Measurements from ENCODE around the gene DENND2D.
A peak's percentile ranks its signal among the peaks of the same experiment; 100 is the strongest.

Gene DENND2D

DNA sequence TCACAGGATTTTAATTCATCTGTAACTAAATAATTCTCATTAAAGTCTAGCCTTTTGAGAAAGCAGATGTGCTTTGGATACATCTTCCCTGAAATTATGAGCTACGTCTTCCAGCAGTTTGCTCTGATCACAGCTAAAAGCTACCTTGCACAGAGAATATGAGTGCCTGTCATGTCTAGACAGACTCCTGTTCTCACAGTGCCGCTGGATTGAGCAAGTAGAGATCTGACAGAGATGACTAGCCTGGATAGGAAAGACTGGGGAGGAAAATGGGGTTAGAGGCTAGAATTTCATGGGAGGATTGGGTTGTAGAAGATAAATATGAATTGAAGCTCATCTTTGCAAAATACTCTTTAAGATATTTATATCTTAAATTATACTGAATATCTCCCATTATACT is 36.3 kb downstream of the DENND2D start:
- DNase-seq: no peak

DNA sequence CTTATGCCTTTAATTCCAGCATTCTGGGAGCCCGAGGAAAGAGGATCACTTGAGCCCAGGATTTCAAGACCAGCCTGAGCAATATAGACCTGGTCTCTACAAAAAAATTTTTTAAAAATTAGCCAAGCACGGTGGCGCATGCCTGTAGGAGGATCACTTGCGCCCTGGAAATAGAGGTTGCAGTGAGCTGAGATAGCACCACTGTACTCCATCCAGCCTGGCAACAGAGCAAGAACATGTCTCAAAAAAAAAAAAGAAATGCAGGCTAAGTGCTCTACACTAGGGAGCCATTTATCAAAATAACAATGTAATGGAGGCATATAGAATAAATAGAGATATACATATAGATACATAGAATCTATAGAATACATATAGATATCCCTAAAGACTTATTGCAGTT is 37.1 kb downstream of the DENND2D start:
- no peak for DNase-seq

GRCh38 chr1:111162488-111162880 is 38.0 kb downstream of the DENND2D start:
- DNase-seq: no peak

- DNase-seq: no peak
These were observed 38.5 kb downstream of the DENND2D start for GRCh38 chr1:111161843-111162487.

DNA sequence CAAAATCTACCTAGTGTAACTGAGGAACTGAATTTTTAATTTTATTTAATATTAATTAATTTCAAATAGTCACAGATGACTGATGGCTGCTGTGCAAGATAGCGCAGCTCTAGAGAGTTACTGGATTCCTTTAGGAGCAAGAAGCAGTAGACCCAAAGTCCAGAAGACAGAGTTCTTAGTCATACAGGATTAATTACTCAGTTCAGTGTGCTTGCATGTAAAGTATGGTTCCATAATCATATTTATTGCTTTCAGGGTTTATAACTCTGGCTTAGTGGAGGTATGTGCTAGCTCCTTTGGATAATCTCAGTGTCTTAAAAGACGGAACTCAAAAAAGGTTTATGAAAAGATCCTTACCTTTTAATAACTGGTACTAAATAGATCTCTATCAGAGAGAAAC is 43.0 kb downstream of the DENND2D start:
- DNase-seq: no peak

DNA sequence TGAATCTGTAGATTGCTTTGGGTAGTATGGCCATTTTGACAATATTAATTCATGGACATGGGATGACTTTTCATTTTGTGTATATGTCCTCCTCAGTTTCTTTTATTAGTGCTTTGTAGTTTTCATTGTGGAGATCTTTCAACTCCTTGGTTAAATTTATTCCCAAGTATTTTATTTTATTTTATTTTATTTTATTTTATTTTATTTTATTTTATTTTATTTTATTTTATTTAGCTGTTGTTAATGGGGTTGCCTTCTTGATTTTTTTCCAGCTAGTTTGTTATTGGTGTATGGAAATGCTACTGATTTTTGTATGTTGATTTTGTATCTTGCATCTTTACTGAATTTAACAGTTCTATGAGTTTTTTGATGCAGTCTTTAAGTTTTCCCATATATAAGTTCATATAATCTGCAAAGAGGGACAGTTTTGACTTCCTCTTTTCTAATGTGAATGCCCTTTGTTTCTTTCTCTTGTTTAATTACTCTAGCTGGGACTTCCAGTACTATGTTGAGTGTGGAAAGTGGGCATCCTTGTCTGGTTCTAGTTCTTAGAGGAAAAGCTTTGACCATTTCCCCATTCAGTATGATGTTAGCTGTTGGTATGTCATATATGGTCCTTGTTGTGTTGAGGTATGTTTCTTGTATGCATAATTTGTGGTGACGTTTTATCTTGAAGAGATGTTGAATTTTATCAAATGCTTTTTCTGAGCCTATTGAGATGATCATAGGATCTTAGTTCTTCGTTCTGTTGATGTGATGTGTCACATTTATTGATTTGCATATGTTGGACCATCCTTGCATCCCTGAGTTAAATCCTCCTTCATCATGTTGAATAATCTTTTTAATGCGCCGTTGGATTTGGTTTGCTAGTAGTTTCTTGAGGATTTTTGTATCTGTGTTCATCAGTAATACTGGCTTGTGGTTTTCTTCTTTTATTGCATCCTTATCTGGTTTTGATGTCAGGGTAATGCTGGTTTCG is 46.1 kb downstream of the DENND2D start:
- DNase-seq: no peak

- no peak for DNase-seq
These were observed 48.6 kb downstream of the DENND2D start for GRCh38 chr1:111151838-111152237.

- no peak for DNase-seq
These were observed 52.0 kb downstream of the DENND2D start for GRCh38 chr1:111148376-111148881.

- no peak for DNase-seq
These were observed 52.5 kb downstream of the DENND2D start for GRCh38 chr1:111147948-111148347.

DNA sequence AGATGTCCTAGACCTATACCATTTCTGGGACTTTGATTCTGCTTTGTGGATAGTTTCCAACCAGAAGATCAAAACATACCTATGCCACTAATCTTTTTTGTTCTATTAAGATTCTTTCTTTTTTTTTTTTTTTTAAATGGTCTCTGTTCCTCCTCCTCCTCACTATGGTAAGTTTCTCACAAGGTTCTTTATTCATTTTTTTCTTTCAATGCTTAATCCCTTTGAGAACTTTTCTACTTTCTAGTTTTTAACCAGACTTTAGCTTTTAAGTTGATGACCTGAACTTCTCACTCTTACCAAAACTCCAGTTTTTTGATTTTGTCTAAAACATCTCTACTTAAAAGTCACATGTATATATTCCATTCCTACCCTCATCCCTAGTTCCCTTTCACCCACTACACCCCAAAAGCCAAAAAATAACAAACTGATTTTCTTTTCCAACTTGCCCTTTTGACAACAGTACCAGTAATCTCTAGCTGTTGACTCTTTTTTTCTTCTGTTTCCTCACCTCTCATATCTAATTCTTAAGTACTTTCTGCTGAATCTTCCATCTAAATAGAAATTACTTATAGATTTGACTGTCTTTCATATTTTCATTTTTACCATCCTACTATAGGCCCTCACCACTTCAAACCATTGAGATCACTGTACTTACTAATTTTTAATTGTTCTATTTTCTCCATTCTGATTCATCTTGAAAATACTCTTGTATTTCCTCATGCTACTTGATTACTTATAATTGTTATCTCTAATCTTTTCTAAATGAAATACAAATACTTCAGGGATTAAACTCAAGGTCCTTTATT is 54.3 kb downstream of the DENND2D start:
- no peak for DNase-seq

DNA sequence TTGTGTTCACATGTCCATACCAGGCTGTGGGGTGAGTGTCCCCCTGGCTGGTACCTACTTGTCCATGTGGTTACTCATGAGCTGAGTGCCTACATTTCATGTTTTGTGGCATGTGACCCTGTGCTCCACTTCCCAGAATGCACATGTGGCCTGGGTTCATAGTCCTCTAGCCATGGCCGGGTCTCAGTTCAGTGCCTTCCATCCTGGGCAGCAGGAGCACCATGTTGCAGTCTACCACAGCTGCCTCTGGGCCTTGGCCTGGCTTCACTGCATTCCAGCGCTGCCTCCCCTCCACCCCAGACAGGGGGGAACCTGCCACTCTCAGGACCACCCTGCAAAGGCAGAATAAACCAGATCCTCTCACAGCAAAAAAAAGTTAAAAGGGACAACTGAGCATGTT is 54.9 kb downstream of the DENND2D start:
- DNase-seq: no peak

GRCh38 chr1:111142356-111142975 is 58.0 kb downstream of the DENND2D start:
- DNase-seq: no peak

DNA sequence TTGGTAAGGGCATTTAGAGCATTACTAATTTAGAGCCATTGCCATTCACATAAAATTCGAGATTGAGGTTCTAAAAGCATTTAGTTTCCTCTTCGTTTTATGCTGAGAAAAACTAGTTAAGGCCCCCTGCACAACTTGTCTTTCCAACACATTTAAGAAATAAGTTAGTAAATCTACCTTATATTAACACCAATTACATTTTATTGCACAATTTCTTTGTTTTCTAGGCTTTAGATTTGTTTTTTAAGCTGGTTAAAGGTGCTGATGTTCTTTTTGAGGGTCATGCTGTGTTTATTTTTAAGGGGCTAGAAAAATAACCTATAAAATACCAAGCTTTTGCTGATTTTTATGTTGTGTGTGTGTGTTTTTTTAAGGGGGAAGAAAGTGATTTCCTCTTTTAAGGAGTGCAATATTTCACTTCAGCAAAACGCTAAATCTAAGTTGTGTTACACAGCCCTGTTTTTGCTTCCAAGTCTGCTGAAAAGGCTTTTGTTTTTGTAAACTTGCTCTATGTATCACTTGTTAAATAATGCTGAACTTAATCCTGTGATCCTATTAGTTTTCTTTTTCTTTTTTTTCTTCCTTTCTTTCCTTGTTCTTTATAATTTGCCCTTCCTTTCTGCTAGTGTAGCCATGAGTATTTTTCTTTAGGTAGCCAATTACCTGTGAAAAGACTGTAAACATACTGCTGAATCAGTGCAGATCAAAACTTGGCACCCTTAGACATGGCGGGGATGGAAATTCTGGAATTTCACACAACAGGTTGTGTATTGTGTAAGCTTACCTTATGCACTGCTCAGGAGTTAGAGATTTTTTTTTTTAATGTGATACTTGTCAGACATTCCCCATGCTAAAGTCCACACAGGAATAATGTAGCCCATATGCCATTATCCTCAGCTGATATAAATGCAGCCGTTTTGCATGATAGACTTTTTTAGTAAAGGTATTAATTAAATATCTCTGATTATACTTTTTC is 58.9 kb downstream of the DENND2D start:
- no peak for DNase-seq

DNA sequence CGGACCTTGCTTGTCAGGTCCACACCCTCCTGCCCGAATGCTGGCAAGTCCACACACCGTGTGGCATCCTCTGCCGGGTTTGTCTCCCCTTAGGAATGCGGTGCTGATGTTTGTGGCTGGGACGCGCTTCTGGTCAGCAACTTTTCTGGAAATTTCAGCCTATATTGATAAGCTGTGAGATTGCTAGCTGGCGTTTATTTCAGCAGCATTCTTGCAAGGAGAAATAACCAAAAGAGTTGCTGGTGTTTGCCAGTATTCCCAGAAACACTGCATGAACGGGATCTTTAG is 59.8 kb downstream of the DENND2D start:
- peak; percentile 39 for DNase-seq

- peak; percentile 94 for DNase-seq
These were observed 60.3 kb downstream of the DENND2D start, which contains the start of the genes CEPT1 and DRAM2 for GRCh38 chr1:111139956-111140679. CEPT1 (plus strand) TSS chr1:111140223; CDS start chr1:111147715, 7,492 bp downstream. DRAM2 (minus strand) TSS chr1:111140093; CDS start chr1:111131554, 8,539 bp downstream.

- peak; percentile 50 for DNase-seq
These were observed 61.0 kb downstream of the DENND2D start for GRCh38 chr1:111139324-111139955.
